HCT116 (cell line): ENCODE measurements around the gene PCID2.

Experiments
- EZH2phosphoT487 ChIP-seq: fragments of 200-600 bp; IDR thresholded peaks from 2 replicates; pipeline ENCODE4 v1.6.1; 2018; ENCODE audit warnings: antibody characterized with exemption, borderline replicate concordance
- POLR2A ChIP-seq: IDR thresholded peaks from 2 replicates; pipeline ENCODE4 v1.7.0; 2011; ENCODE audit warnings: borderline replicate concordance; ENCODE audit not compliant: insufficient read depth, insufficient read length; ENCODE audit errors: extremely low read depth
- RAD21 ChIP-seq: IDR thresholded peaks from 2 replicates; pipeline ENCODE4 v1.6.1; 2012; ENCODE audit warnings: low read depth, mild to moderate bottlenecking
- SIN3A ChIP-seq: IDR thresholded peaks from 2 replicates; pipeline ENCODE4 v1.6.1; 2012; ENCODE audit warnings: low read depth
- TF ChIP-seq, protein P1 (sequence below), 3 experiments: fragments of 200-600 bp in 1 of 3; sonication (generic) in 1 of 3; IDR thresholded peaks in 2 of 3; conservative IDR thresholded peaks in 1 of 3; 2 replicates each; pipeline ENCODE4 v1.5.1; 2012 to 2017; ENCODE audit warnings: low read depth in 2 of 3, low read length in 2 of 3, antibody characterized with exemption in 1 of 3, borderline replicate concordance in 1 of 3, control low read depth in 1 of 3, mild to moderate bottlenecking in 1 of 3, mixed read lengths in 1 of 3, mixed run types in 1 of 3, moderate library complexity in 1 of 3; ENCODE audit not compliant: insufficient read depth in 1 of 3
- TF ChIP-seq, protein P2 (sequence below): IDR thresholded peaks from 2 replicates; pipeline ENCODE4 v1.6.1; 2012; ENCODE audit warnings: low read depth

GRCh38 chr13:113145496-113145895 is 63.0 kb downstream of the PCID2 start:
- TF ChIP-seq, protein P1, sequence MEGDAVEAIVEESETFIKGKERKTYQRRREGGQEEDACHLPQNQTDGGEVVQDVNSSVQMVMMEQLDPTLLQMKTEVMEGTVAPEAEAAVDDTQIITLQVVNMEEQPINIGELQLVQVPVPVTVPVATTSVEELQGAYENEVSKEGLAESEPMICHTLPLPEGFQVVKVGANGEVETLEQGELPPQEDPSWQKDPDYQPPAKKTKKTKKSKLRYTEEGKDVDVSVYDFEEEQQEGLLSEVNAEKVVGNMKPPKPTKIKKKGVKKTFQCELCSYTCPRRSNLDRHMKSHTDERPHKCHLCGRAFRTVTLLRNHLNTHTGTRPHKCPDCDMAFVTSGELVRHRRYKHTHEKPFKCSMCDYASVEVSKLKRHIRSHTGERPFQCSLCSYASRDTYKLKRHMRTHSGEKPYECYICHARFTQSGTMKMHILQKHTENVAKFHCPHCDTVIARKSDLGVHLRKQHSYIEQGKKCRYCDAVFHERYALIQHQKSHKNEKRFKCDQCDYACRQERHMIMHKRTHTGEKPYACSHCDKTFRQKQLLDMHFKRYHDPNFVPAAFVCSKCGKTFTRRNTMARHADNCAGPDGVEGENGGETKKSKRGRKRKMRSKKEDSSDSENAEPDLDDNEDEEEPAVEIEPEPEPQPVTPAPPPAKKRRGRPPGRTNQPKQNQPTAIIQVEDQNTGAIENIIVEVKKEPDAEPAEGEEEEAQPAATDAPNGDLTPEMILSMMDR (IDR thresholded peaks at IDR 0.05 in 2 of 3, conservative IDR thresholded peaks at IDR 0.05 in 1 of 3; ENCODE audit: borderline replicate concordance in 1 of 3, insufficient read depth in 1 of 3, low read depth in 2 of 3, low read length in 2 of 3): no peak
- TF ChIP-seq RAD21: no peak
- TF ChIP-seq SIN3A: no peak
- no peak for TF ChIP-seq POLR2A
- no peak for TF ChIP-seq EZH2phosphoT487
- TF ChIP-seq, protein P2, sequence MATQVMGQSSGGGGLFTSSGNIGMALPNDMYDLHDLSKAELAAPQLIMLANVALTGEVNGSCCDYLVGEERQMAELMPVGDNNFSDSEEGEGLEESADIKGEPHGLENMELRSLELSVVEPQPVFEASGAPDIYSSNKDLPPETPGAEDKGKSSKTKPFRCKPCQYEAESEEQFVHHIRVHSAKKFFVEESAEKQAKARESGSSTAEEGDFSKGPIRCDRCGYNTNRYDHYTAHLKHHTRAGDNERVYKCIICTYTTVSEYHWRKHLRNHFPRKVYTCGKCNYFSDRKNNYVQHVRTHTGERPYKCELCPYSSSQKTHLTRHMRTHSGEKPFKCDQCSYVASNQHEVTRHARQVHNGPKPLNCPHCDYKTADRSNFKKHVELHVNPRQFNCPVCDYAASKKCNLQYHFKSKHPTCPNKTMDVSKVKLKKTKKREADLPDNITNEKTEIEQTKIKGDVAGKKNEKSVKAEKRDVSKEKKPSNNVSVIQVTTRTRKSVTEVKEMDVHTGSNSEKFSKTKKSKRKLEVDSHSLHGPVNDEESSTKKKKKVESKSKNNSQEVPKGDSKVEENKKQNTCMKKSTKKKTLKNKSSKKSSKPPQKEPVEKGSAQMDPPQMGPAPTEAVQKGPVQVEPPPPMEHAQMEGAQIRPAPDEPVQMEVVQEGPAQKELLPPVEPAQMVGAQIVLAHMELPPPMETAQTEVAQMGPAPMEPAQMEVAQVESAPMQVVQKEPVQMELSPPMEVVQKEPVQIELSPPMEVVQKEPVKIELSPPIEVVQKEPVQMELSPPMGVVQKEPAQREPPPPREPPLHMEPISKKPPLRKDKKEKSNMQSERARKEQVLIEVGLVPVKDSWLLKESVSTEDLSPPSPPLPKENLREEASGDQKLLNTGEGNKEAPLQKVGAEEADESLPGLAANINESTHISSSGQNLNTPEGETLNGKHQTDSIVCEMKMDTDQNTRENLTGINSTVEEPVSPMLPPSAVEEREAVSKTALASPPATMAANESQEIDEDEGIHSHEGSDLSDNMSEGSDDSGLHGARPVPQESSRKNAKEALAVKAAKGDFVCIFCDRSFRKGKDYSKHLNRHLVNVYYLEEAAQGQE: no peak
